WTC11 (cell line): ENCODE data around the gene KNSTRN.

Experiments
- CTCF ChIP-seq: fragments of 200-600 bp; IDR thresholded peaks from 2 replicates; pipeline ENCODE4 v1.8.0; 2022; ENCODE audit warnings: antibody characterized with exemption
- TEAD4 ChIP-seq: sonication (generic); formaldehyde crosslinking; IDR thresholded peaks from 2 replicates; pipeline ENCODE4 v1.8.0; 2022; ENCODE audit warnings: mild to moderate bottlenecking, missing genetic modification reagents
- ZNF263 ChIP-seq: sonication (generic); formaldehyde crosslinking; IDR thresholded peaks from 2 replicates; pipeline ENCODE4 v1.8.1; 2022; ENCODE audit warnings: low read depth, mild to moderate bottlenecking, moderate library complexity, missing genetic modification reagents
- ZNF416 ChIP-seq: fragments of 250-450 bp; sonication (Bioruptor Pico); IDR thresholded peaks from 2 replicates; pipeline ENCODE4 v1.9.0; 2021; ENCODE audit warnings: mild to moderate bottlenecking, inconsistent platforms

GRCh38 chr15:40365016-40365415, 17.5 kb upstream of the KNSTRN start:
- TF ChIP-seq CTCF (no peak), ZNF416 (CRISPR knock-in tag) (no peak), ZNF263 (CRISPR knock-in tag) (no peak), TEAD4 (CRISPR knock-in tag) (no peak)
